Nephron progenitor cell (in vitro differentiated cells): Measurements from ENCODE around the gene TTC22.

Experiments
- DNase-seq: peaks from one replicate; pipeline ENCODE4 v3.0.0; 2021
- H3K27ac Mint-ChIP-seq: 2 replicates; pipeline ENCODE4 v1.8.0; 2021; ENCODE audit warnings: mild to moderate bottlenecking, moderate library complexity, mixed read lengths
- H3K27me3 Mint-ChIP-seq: 2 replicates; pipeline ENCODE4 v1.8.0; 2021; ENCODE audit warnings: mild to moderate bottlenecking, low read depth, mixed read lengths; ENCODE audit not compliant: poor library complexity
- H3K36me3 Mint-ChIP-seq: 2 replicates; pipeline ENCODE4 v1.8.0; 2021; ENCODE audit warnings: low read depth, mixed read lengths
- H3K4me1 Mint-ChIP-seq: 2 replicates; pipeline ENCODE4 v1.8.0; 2021; ENCODE audit warnings: mixed read lengths
- H3K4me3 Mint-ChIP-seq: 2 replicates; pipeline ENCODE4 v1.8.0; 2021; ENCODE audit warnings: mild to moderate bottlenecking, moderate library complexity, mixed read lengths
- H3K9me3 Mint-ChIP-seq: 2 replicates; pipeline ENCODE4 v1.8.0; 2021; ENCODE audit warnings: mild to moderate bottlenecking, moderate library complexity, mixed read lengths
- TF ChIP-seq, protein P1 (sequence below): fragments of 200-600 bp; sonication (generic); IDR thresholded peaks from 2 replicates; pipeline ENCODE4 v1.5.0; 2021; ENCODE audit warnings: antibody characterized with exemption

The TTC22 gene

DNA sequence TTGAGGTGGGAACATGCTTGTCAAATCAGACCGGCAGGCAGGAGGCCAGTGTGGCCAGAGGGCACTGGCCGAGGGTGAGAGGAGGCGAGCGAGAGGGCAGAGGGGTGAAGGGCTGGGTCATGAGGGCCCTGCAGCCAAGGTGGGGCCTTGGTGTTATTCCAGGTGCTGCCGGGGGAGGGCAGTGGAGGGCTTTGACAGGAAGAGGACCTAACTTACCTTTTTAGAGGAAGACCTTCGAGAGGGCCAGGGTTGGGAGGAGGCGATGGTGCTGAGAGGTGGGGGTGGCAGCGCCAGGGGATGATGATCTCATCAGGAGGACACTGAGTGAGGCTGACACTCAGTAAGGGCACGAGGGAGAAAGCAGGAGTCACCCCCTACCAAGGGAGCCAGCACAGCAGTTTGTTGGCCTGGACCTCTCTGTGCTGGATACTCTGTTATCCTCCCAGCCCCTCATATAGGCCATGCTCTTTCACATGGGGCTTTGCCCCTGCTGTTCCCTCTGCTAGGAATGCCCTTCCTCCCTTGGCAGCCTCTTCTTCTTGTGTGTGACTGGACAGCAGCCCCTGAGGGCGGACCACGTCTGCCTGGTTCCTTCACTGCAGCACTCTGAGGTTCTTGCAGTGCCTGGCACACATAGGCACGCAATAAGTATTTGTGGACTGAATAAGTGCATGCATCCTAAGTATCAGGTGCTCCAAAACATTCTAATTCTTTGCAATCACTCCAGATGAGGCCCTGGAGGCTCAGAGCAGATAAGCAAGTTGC, 7.5 kb upstream of the TTC22 start:
- peaks cover 20% of the 10 kb centered on the region for H3K4me1 Mint-ChIP-seq
- H3K27ac Mint-ChIP-seq: no peak overlapping the region
- H3K36me3 Mint-ChIP-seq: no peaks in the 10 kb centered on the region
- no peaks in the 10 kb centered on the region for H3K9me3 Mint-ChIP-seq
- H3K27me3 Mint-ChIP-seq: peaks cover 29% of the 10 kb centered on the region
- TF ChIP-seq, protein P1, sequence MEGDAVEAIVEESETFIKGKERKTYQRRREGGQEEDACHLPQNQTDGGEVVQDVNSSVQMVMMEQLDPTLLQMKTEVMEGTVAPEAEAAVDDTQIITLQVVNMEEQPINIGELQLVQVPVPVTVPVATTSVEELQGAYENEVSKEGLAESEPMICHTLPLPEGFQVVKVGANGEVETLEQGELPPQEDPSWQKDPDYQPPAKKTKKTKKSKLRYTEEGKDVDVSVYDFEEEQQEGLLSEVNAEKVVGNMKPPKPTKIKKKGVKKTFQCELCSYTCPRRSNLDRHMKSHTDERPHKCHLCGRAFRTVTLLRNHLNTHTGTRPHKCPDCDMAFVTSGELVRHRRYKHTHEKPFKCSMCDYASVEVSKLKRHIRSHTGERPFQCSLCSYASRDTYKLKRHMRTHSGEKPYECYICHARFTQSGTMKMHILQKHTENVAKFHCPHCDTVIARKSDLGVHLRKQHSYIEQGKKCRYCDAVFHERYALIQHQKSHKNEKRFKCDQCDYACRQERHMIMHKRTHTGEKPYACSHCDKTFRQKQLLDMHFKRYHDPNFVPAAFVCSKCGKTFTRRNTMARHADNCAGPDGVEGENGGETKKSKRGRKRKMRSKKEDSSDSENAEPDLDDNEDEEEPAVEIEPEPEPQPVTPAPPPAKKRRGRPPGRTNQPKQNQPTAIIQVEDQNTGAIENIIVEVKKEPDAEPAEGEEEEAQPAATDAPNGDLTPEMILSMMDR: peak; percentile 21
- DNase-seq: no peak
- no peak overlapping the region for H3K4me3 Mint-ChIP-seq

DNA sequence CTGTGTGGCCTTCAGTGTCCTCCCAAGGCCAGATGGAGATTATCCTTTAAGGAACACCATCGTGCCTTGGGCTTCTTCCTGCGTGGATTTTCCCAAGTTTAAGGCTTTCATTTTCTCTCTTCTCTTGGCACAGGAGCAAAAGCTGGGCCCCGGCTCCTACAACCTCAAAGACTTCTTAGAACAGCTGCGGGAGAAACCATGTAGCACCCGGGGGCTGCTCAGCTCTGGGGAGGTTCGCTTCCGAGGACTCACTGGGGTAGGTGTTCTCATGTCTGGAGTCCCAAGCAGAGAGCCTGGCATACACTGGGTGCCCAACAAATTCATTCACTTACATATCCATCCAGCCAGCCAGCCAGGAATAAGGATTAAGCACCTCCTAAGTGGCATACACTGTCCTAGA, 6.6 kb upstream of the TTC22 start:
- H3K9me3 Mint-ChIP-seq: no peaks in the 10 kb centered on the region
- no peak overlapping the region for H3K27ac Mint-ChIP-seq
- no peak overlapping the region for H3K4me3 Mint-ChIP-seq
- H3K4me1 Mint-ChIP-seq: peaks cover 12% of the 10 kb centered on the region
- peaks cover 27% of the 10 kb centered on the region for H3K27me3 Mint-ChIP-seq
- no peak for DNase-seq
- H3K36me3 Mint-ChIP-seq: no peaks in the 10 kb centered on the region
- TF ChIP-seq, protein P1: no peak

DNA sequence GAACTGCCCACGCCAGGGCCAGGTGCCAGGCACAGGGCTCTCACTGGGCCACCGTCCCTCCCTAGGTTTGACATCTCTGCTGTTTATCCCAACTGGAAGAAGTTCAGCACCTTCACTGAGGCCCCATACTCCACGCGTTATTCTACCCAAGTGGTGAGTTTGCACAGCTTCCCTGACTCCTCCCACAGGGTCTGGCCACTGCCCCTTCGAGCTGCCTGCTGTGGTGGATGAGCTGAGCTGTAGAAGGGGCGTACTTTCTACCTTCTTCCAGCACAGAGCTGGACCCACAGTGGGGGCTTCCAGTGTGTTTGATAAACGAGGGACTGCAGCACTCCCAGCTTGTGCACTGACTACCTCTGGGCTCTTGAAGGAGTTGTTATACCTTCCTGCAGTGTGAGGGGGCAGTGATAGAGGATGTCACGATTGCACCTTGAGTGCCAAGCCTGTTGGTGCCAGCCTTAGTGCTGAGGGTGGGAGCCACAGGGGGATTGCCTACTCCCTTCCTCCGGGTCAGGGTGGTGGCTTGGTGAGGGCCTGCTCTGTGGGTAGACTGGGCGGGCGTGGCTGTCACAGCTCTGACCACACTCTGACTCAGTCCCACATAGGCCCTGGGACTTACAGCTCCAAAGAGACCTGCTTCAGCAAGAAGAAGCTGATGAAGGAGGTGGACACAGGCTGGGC, 5.9 kb upstream of the TTC22 start:
- H3K27ac Mint-ChIP-seq: no peak overlapping the region
- H3K4me3 Mint-ChIP-seq: no peak overlapping the region
- H3K9me3 Mint-ChIP-seq: no peaks in the 10 kb centered on the region
- no peaks in the 10 kb centered on the region for H3K36me3 Mint-ChIP-seq
- no peak for DNase-seq
- TF ChIP-seq, protein P1: no peak
- H3K4me1 Mint-ChIP-seq: peaks cover 9% of the 10 kb centered on the region
- H3K27me3 Mint-ChIP-seq: peaks cover 25% of the 10 kb centered on the region

DNA sequence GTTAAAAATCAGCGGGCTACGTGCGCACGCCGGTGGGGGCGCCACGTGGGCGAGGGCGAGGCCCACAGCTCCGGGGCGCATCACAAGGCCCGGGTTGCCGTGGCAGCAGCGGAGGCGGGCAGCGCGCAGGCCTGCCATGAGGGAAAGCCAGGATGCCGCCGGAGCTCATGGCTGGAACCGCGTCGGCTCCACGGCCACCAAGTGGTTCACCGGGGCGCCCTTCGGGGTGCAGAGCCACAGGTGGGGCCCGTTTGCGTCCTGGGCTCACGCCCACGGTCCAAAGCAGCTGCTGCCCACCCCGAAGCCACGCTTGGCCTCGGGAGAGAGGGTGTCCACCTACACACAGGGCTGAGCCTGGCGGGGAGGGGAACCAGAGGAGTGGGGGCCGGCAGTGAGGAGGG, 4.9 kb upstream of the TTC22 start:
- Mint-ChIP-seq H3K27ac (no peak overlapping the region), H3K4me3 (no peak overlapping the region), H3K36me3 (no peaks in the 10 kb centered on the region), H3K27me3 (peaks cover 32% of the 10 kb centered on the region), H3K9me3 (no peaks in the 10 kb centered on the region), H3K4me1 (peaks cover 10% of the 10 kb centered on the region)
- TF ChIP-seq, protein P1: no peak
- DNase-seq: no peak

DNA sequence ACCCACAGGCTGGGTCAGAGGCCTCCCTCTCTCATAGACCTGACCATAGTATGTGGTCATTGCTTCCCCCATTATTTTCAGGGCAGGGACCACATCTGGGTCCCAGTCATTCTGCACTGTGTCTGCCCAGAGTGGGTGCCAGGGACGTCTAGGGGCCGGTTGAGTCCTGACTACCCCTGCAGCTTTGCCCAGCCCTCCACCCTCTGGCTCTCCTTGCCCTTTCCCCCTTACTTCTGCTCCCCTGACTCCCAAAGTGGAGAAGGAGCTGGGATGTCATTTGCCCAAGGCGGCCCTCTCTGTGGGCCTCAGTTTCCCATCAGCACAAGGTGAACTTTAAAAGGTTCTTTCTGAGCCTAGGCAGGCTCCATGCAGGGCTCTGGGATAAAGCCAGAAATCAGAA, 4.3 kb upstream of the TTC22 start:
- TF ChIP-seq, protein P1: no peak
- Mint-ChIP-seq H3K4me1 (peaks cover 9% of the 10 kb centered on the region), H3K4me3 (no peak overlapping the region), H3K36me3 (no peaks in the 10 kb centered on the region), H3K27me3 (peaks cover 29% of the 10 kb centered on the region), H3K9me3 (no peaks in the 10 kb centered on the region), H3K27ac (no peak overlapping the region)
- DNase-seq: no peak
